ENCODE measurements around the gene DRGX.

Gene DRGX

DNA sequence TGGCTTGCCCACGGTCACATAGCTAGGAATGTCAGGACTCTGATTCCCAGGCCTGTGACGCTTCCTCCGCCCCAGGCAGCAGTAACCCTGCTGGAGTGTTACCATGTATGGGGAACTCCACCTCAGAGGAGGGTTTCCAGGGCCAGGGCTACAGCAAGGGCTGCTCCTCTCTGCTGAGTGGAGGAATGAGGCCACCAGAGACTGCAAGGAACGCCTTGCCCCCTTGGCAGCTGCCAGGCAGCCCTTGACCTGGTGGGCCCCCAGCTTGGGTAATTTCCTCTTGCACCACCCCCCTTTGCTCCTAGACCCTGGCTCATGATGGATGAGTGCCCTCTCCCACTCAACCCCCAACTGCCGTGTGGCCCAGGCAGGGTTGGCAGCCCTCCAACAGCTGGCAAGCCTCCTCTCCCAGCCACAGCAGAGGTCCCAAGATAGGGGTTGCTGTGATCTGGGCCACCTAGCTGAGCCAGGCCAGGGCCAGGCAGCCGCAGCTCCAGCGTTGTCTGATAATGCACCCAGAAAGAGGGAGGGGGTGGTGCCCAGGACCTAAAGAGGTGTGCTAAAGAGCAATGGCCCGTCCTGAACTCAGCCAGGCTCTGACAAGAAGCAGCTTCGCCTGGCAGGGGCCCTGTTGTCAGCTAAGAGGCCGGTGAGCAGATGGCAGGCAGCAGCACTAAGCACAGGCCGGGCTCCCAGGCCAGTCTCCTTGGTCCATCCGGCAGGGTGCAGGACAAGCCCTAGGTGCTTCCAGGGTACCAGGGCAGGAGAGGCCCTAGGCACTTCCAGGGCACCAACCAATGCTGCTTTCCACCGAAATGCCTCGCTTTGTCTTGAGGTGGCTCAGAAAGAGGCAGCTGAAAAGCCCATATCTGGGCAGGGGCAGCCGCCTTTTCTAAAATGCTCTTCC, 35.4 kb downstream of the DRGX start:
- Histone ChIP-seq H3K9me3 (ENCODE audit: control insufficient read depth, insufficient read depth, low read length) (no peaks in the 10 kb centered on the region), H3K27ac (ENCODE audit: low read depth, low read length) (no peak overlapping the region), H3K4me3 (ENCODE audit: low read depth, low read length) (no peak overlapping the region), H3K9ac (ENCODE audit: low read depth, low read length) (no peak overlapping the region), H3K4me1 (ENCODE audit: control insufficient read depth, insufficient read depth, low read length) (peaks cover 7% of the 10 kb centered on the region; the same call in 1 of the 2 replicates), H3K27me3 (ENCODE audit: control insufficient read depth, insufficient read depth, low read length) (no peaks in the 10 kb centered on the region), H3K36me3 (ENCODE audit: control insufficient read depth, insufficient read depth, low read length) (no peaks in the 10 kb centered on the region)

DNA sequence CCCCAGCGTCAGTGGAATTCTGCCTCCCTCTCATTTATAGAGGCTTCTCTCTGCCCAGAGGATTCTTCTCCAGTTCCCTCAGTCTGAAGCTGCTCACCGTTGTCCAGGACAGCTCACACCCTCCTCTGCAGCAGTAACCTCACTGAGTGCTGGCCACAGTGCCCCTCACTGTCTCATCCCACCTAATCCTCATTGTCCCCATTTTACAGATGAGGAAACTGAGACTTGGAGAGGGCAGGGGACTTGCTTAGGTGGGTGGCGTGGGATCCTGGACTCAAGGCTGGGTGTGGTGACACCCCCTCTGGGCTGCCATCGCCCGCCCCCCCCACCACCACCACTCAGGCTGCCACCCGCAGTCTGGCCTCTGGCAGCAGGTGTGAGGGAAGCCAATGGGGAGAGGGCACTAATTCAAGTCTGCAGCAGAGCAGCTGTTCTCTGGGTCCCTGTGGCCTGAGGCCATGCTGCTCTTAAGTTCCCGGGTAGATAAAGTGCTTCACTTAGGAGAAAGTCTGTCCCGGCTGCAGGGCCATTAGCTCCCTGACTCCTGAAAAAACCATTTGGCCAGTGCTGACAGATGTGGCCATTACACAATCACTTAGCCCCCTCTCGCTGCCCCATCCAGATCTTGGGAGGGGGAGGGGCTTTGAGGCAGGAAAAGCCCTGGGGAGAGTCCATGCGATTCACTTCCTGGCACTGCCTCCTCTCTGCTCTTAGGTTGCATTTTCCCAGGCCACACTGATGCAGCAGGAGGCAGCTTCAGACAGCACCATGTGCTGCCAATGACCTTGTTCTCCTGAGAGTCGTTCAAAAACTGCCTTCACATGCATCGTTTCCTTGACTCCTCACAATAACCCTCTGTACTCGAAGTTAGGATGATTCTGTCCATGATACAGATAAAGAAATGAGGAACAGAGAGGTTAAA, 36.3 kb downstream of the DRGX start:
- H3K4me1 ChIP-seq (ENCODE audit: control insufficient read depth, insufficient read depth, low read length) = peaks cover 7% of the 10 kb centered on the region; the same call in 1 of the 2 replicates
- no peaks in the 10 kb centered on the region for H3K36me3 ChIP-seq (ENCODE audit: control insufficient read depth, insufficient read depth, low read length)
- no peak overlapping the region for H3K9ac ChIP-seq (ENCODE audit: low read depth, low read length)
- H3K27me3 ChIP-seq (ENCODE audit: control insufficient read depth, insufficient read depth, low read length) = no peaks in the 10 kb centered on the region
- no peak overlapping the region for H3K27ac ChIP-seq (ENCODE audit: low read depth, low read length)
- H3K4me3 ChIP-seq (ENCODE audit: low read depth, low read length) = no peak overlapping the region
- no peaks in the 10 kb centered on the region for H3K9me3 ChIP-seq (ENCODE audit: control insufficient read depth, insufficient read depth, low read length)

DNA sequence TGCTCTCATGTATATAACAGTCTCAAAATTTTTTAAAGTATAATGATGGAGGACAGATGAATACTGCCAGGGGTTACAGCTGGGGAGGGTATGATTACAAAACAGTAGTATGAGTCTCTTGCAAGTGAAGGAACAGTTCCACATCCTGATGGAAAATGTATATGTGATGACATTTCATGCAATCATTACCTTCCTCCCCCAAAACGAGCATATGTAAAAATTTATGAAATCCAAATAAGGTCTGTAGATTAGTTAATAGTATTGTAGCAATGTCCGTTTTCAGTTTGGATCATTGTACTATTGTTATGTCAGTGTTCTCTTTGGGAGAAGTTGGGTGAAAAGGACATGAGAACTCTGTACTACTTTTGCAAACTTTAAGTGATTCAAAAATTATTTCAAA, 38.0 kb downstream of the DRGX start:
- Histone ChIP-seq H3K27ac (ENCODE audit: low read depth, low read length) (no peak overlapping the region), H3K4me1 (ENCODE audit: control insufficient read depth, insufficient read depth, low read length) (peaks cover 7% of the 10 kb centered on the region; the same call in 1 of the 2 replicates), H3K9me3 (ENCODE audit: control insufficient read depth, insufficient read depth, low read length) (no peaks in the 10 kb centered on the region), H3K4me3 (ENCODE audit: low read depth, low read length) (no peak overlapping the region), H3K36me3 (ENCODE audit: control insufficient read depth, insufficient read depth, low read length) (no peaks in the 10 kb centered on the region), H3K9ac (ENCODE audit: low read depth, low read length) (no peak overlapping the region), H3K27me3 (ENCODE audit: control insufficient read depth, insufficient read depth, low read length) (no peaks in the 10 kb centered on the region)

DNA sequence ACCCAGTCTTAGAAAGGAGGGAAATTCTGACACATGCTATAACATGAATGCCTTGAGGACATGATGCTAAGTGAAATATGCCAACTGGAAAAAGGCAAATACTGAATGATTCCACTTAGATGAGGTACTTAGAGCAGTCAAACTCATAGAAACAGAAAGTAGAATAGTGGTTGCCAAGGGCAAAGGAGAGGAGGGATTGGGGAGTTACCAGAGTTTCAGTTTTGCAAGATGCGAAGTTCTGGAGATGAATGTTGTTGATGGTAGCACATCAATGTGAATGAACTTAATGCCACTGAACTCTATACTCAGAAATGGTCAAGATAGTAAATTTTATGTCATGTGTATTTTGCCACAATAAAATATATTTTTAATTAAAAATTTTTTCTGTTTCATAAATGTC, 38.9 kb downstream of the DRGX start:
- no peak overlapping the region for H3K4me3 ChIP-seq (ENCODE audit: low read depth, low read length)
- H3K9me3 ChIP-seq (ENCODE audit: control insufficient read depth, insufficient read depth, low read length) = no peaks in the 10 kb centered on the region
- no peak overlapping the region for H3K9ac ChIP-seq (ENCODE audit: low read depth, low read length)
- no peak overlapping the region for H3K27ac ChIP-seq (ENCODE audit: low read depth, low read length)
- H3K4me1 ChIP-seq (ENCODE audit: control insufficient read depth, insufficient read depth, low read length) = peaks cover 7% of the 10 kb centered on the region; the same call in 1 of the 2 replicates
- no peaks in the 10 kb centered on the region for H3K36me3 ChIP-seq (ENCODE audit: control insufficient read depth, insufficient read depth, low read length)
- no peaks in the 10 kb centered on the region for H3K27me3 ChIP-seq (ENCODE audit: control insufficient read depth, insufficient read depth, low read length)

DNA sequence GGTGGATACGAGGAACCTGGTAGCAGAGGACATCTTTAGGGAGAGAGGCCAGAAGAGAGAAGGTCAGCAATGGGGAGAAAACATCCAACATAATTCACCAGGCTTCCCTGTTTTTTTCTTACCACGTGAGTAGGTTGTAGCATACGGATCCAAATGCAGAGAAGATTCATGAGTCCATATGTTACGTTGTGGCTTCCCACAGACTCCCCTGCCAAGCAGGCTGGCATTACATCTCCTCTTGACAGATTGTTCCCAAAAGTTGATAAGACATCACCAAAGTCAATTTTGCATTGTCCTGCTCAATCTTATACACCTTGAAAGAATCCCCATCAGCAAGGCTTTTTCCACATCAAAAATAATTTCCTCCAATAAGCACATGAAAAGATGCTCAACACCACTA, 39.7 kb downstream of the DRGX start:
- Histone ChIP-seq H3K4me3 (ENCODE audit: low read depth, low read length) (no peak overlapping the region), H3K9ac (ENCODE audit: low read depth, low read length) (no peak overlapping the region), H3K9me3 (ENCODE audit: control insufficient read depth, insufficient read depth, low read length) (no peaks in the 10 kb centered on the region), H3K27ac (ENCODE audit: low read depth, low read length) (no peak overlapping the region), H3K27me3 (ENCODE audit: control insufficient read depth, insufficient read depth, low read length) (no peaks in the 10 kb centered on the region), H3K36me3 (ENCODE audit: control insufficient read depth, insufficient read depth, low read length) (no peaks in the 10 kb centered on the region), H3K4me1 (ENCODE audit: control insufficient read depth, insufficient read depth, low read length) (peaks cover 7% of the 10 kb centered on the region; the same call in 1 of the 2 replicates)

DNA sequence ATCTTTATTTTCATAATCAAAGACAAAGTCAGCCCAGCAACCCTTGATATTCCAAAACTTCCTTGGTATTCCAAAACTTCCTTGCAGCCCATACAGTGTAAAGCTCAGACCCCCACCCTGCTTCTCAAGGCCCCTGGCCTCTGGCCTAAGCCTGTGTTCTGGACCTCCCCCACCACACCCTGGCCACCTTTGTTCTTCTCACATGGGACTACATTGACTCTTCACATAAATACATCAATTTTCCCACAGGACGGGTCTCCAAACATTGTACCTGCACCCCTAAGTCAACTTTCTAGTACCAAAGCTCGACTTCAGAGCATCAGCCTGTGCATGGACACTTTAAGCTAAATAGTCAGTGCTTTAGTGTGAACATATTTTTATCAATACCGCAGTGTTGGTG, 40.7 kb downstream of the DRGX start:
- Histone ChIP-seq H3K9me3 (ENCODE audit: control insufficient read depth, insufficient read depth, low read length) (no peaks in the 10 kb centered on the region), H3K9ac (ENCODE audit: low read depth, low read length) (no peak overlapping the region), H3K4me3 (ENCODE audit: low read depth, low read length) (no peak overlapping the region), H3K4me1 (ENCODE audit: control insufficient read depth, insufficient read depth, low read length) (peaks cover 7% of the 10 kb centered on the region; the same call in 1 of the 2 replicates), H3K27me3 (ENCODE audit: control insufficient read depth, insufficient read depth, low read length) (no peaks in the 10 kb centered on the region), H3K36me3 (ENCODE audit: control insufficient read depth, insufficient read depth, low read length) (no peaks in the 10 kb centered on the region), H3K27ac (ENCODE audit: low read depth, low read length) (no peak overlapping the region)

DNA sequence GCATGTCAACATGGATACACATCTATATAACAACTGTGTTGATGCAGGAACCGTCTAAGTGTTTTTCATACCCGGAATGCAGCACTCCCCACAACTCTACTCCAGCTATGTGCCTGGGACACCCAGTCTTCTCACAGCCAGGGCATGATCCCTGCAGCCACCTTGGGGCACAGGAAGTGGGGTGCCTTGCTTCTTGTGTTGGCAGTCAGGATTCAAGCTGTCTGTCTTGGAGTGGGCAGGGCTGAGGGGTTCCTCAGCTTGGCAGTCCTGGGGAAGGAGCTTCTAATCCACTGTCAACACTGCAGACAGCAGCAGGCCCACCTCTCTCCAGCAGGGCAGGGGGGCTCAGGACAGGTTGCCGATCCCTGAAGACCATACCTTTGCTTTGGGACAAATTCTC, 41.3 kb downstream of the DRGX start:
- Histone ChIP-seq H3K27me3 (ENCODE audit: control insufficient read depth, insufficient read depth, low read length) (no peaks in the 10 kb centered on the region), H3K9ac (ENCODE audit: low read depth, low read length) (no peak overlapping the region), H3K36me3 (ENCODE audit: control insufficient read depth, insufficient read depth, low read length) (no peaks in the 10 kb centered on the region), H3K4me3 (ENCODE audit: low read depth, low read length) (no peak overlapping the region), H3K4me1 (ENCODE audit: control insufficient read depth, insufficient read depth, low read length) (0 out of 2 replicates have a peak, but pooled peaks cover under 1% of the 10 kb centered on the region), H3K27ac (ENCODE audit: low read depth, low read length) (no peak overlapping the region), H3K9me3 (ENCODE audit: control insufficient read depth, insufficient read depth, low read length) (no peaks in the 10 kb centered on the region)

DNA sequence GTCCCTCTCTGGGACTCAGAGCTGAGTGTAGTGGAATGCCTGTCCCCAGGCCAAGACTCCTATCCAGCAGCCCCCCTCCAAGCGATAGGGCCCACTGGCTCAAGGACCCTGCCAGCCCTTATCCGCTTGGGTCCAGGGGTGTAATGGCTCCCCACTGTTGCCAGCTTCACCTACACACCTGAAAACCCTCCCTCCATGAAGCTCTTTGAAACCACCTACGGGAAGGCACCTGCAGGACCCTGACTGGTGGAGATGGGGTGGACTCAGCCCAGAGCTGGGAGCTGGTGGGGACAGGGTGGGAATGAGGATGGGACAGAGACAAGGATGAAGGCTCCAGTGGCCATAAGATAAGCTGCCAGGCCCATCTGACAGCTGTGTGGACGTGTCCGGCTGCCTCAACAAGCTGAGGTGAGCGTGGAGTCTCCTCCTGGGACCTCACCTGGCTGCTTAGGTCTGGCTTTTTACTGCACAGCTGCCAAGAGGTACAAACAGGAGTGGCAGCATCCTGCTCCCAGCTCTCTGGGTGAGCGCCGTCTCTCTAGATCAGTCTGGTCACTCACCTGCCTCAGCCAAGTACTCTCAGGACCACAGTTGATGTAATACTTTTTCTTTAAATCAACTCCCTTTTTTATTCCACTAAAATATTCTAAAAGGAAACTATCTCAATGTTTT, 41.9 kb downstream of the DRGX start:
- no peak overlapping the region for H3K27ac ChIP-seq (ENCODE audit: low read depth, low read length)
- no peaks in the 10 kb centered on the region for H3K27me3 ChIP-seq (ENCODE audit: control insufficient read depth, insufficient read depth, low read length)
- H3K36me3 ChIP-seq (ENCODE audit: control insufficient read depth, insufficient read depth, low read length) = no peaks in the 10 kb centered on the region

DNA sequence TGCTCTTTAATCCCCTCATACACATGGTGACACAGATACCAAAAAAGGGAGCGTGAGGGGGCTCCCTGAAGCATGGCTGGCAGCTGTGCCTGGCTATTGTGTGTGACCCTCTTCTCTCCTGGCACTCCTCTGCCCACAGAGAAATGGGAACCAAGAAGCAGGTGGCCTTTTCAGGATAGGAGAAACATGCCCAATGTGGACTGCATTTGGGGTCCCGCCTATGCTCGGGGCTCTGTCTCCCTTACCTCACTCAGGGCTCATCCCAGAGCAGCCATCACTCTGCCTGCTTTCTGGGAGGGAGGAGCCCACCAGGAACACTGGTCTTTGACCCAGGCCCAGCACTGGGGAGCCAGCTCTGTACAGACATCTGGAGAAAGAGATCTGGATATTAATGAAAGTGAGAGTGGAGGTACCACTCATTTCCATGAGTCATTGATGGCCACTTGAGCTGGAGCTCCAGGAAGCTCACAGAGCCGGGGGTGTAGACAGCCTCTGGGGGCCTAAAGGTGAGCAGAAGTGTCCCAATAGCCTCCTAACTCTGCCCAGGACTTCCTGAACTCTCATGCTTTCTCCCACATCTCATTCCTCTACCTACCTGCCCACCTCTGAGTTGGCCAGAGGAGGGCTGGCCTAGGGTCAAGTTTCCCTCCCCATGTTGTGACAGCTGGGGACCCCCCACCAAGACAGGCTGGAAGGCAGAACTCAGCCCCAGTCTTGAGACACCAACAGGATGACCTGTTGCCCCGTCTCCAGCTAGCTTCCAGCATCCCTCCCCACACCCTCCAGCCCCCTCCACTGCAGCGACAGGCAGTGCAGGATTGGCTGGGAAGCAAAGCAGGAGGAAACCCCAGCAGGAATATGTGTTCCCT, 42.6 kb downstream of the DRGX start:
- H3K9me3 ChIP-seq (ENCODE audit: control insufficient read depth, insufficient read depth, low read length) = no peaks in the 10 kb centered on the region
- H3K9ac ChIP-seq (ENCODE audit: low read depth, low read length) = no peak overlapping the region
- H3K27ac ChIP-seq (ENCODE audit: low read depth, low read length) = no peak overlapping the region
- H3K4me1 ChIP-seq (ENCODE audit: control insufficient read depth, insufficient read depth, low read length) = no peaks in the 10 kb centered on the region
- no peaks in the 10 kb centered on the region for H3K27me3 ChIP-seq (ENCODE audit: control insufficient read depth, insufficient read depth, low read length)
- no peak overlapping the region for H3K4me3 ChIP-seq (ENCODE audit: low read depth, low read length)
- H3K36me3 ChIP-seq (ENCODE audit: control insufficient read depth, insufficient read depth, low read length) = no peaks in the 10 kb centered on the region

More for the DNA sequence above, 41.9 kb downstream of the DRGX start:
- no peak overlapping the region for H3K4me3 ChIP-seq (ENCODE audit: low read depth, low read length)
- H3K4me1 ChIP-seq (ENCODE audit: control insufficient read depth, insufficient read depth, low read length) = no peaks in the 10 kb centered on the region
- no peak overlapping the region for H3K9ac ChIP-seq (ENCODE audit: low read depth, low read length)
- H3K9me3 ChIP-seq (ENCODE audit: control insufficient read depth, insufficient read depth, low read length) = no peaks in the 10 kb centered on the region

DNA sequence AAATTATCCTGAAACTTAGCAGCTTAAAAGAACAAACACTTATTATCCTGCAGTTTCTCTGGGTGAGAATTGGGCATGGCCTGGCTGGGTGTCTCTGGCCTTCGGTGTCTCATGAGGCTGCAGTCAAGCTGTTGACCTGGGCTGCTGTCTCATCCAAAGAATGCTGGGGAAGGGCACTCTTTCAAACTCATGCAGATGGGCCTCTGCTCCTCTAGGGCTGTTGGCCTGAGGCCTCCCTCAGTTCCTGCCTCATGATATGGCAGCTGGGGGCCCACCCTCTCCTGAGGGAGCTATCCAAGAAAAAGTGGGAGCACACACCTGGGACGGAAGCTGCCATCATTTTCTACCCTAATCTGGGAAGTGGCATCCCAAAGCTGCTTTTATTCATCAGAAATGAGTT, 43.6 kb downstream of the DRGX start:
- H3K9ac ChIP-seq (ENCODE audit: low read depth, low read length) = no peak overlapping the region
- no peaks in the 10 kb centered on the region for H3K36me3 ChIP-seq (ENCODE audit: control insufficient read depth, insufficient read depth, low read length)
- no peaks in the 10 kb centered on the region for H3K9me3 ChIP-seq (ENCODE audit: control insufficient read depth, insufficient read depth, low read length)
- H3K27me3 ChIP-seq (ENCODE audit: control insufficient read depth, insufficient read depth, low read length) = no peaks in the 10 kb centered on the region
- H3K27ac ChIP-seq (ENCODE audit: low read depth, low read length) = no peak overlapping the region
- no peaks in the 10 kb centered on the region for H3K4me1 ChIP-seq (ENCODE audit: control insufficient read depth, insufficient read depth, low read length)
- no peak overlapping the region for H3K4me3 ChIP-seq (ENCODE audit: low read depth, low read length)

All from HUES48 (cell line).